ENCODE measurements around the gene CHD2.

DNA sequence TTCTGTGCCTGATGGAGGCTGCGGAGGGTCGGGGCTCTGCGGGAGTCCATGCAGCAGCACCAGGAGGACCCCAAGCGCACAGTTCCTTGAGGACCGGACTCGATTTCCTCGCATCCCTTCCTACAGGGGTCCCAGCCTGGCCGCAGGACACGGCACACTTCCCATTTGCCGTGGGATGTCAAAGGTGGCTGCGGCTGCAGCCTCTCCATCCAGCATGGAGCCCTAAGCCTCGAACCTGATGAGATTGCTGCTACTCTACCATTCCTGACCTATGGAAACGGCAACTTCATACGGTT is 148.2 kb downstream of the CHD2 start:
- TF ChIP-seq, protein P1, sequence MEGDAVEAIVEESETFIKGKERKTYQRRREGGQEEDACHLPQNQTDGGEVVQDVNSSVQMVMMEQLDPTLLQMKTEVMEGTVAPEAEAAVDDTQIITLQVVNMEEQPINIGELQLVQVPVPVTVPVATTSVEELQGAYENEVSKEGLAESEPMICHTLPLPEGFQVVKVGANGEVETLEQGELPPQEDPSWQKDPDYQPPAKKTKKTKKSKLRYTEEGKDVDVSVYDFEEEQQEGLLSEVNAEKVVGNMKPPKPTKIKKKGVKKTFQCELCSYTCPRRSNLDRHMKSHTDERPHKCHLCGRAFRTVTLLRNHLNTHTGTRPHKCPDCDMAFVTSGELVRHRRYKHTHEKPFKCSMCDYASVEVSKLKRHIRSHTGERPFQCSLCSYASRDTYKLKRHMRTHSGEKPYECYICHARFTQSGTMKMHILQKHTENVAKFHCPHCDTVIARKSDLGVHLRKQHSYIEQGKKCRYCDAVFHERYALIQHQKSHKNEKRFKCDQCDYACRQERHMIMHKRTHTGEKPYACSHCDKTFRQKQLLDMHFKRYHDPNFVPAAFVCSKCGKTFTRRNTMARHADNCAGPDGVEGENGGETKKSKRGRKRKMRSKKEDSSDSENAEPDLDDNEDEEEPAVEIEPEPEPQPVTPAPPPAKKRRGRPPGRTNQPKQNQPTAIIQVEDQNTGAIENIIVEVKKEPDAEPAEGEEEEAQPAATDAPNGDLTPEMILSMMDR (IDR thresholded peaks at IDR 0.05): no peak
- no peak for TF ChIP-seq POLR2A (IDR thresholded peaks at IDR 0.05)
